ENCODE results near the gene CDH24. TPM values are rescaled to one million over a fixed set of nuclear protein-coding genes. Genes with fewer than 3 reads are reported as not detected.
"Not testable (repeated sequence)": the region's sequence is repeated elsewhere in the genome, so short reads cannot be mapped to it uniquely, and the experiment has no call there.

CDH24 gene
- total RNA-seq, 1 experiment from 2014 or later = 2.9 TPM

DNA sequence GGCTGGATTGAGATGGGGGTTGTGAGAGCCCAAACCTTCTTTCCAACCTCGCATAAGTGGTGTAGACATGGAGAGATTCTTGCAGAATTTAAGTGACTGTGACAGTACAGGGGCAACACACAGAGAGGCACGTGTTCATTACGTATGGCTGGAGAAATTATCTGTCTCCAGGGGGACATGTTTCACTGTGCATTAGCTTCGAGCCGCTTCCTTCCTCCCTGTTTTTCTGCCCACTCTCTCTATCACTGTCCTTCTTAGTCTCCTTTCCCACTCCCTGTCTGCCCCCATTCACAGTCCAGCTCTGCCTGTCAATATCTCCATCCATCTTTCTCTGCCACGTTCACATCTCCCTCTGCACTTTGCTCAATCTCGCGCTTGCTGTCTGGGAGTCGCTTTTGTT, 35.9 kb downstream of the CDH24 start:
- no peak for DNase-seq (ENCODE audit: low spot score)

GRCh38 chr14:23020143-23021128, 36.9 kb downstream of the CDH24 start:
- DNase-seq (ENCODE audit: low spot score) = no peak

DNA sequence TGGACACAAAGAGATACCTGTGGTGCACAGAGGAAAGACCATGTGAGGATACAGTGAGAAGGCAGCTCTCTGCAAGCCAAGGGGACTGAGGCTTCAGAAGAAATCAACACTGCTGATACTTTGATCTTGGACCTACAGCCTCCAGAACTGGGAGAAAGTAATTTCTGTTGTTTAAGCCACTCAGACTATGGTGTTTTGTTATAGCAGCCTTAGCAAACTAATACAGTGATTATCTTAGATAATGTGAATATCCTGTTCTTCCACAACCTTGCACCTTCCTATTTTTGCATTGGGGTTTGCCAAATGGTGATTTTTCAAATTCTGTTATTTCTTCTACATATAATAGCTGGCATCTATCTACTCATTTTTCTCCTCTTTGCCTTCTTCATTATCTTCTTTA, 39.2 kb downstream of the CDH24 start:
- DNase-seq (ENCODE audit: low spot score) = no peak

GRCh38 chr14:23017091-23017490, 40.2 kb downstream of the CDH24 start:
- DNase-seq (ENCODE audit: low spot score) = no peak

- DNase-seq (ENCODE audit: low spot score) = no peak
Observed at GRCh38 chr14:23015618-23016017, 41.7 kb downstream of the CDH24 start.

DNA sequence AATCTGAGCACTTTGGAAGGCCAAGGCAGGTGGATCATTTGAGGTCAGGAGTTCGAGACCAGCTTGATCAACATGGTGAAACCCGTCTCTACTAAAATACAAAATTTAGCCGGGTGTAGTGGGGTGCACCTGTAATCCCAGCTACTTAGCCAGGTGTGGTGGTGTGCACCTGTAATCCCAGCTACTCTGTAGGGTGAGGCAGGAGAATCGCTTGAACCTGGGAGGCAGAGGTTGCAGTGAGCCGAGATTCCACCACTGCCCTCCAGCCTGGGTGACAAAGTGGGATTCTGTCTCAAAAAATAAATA, 43.6 kb downstream of the CDH24 start:
- DNase-seq (ENCODE audit: low spot score) = not testable (repeated sequence)

DNA sequence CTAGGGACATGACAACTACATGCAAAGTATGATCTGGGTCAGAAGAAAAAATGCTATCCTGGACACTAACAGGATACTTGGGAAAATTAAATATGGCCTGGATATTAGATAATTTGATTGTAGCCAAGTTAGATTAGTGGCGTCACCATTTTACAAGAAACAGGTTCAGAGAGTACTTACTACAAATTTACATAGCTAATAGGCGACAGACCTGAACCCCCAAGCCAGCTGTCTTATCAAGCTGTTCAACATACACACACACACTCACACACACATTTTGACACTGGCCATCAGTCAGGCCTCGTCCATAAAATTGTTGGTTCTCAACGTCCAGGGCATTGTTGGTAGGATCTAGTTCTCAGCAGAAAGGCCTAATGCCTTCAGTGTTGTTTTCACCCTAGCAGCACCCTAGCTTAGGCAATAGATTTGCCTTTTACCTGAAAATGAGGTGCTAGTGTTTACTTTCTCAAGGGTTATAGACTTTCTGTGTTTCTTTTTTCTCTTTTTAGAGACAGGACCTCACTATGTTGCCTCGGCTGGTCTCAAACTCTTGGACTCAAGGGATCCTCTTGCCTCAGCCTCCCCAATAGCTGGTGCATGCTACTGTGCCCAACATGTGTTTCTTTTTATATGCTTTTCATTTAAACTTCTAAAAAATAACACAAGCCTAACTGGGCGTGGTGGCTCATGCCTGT, 44.1 kb downstream of the CDH24 start:
- DNase-seq (ENCODE audit: low spot score) = no peak

DNA sequence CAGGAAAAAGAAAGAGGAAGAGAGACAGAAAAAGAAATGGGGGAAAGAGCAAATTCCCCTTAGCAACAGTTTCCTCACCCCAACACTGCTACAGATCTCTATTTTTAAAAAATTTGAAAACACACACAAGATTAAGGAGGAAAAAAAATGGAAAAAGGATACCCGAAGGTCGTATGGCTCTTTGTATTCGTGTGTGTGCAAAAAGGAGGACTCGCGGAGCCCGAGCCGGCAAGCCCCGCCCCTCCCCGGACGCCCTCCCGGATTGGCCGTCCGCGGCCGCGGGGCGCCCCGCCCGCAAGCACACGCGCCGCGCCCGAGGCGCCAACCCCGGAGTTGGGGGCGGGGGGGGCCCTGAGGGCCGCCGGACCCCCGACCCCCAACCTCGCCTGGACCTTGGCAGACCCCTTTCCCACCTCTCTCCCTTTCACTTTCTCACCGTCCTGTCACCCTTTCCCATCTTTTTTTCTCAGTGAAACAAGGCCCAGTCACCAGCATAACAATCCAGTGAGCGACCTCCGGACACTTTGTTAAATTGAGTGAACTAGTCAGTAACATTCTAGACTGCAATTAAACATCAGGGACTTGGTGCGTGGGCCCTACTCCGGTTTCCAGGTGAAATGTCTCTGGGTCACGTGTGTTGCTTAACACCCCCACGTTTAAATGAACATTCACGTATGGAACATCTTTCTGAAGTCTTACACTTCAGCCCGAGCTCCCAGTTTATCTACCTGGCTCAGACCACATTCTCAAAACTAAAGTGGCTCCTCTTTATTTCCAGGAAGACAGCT, 47.2 kb downstream of the CDH24 start, which contains the start of gene C14orf93:
TSS of gene C14orf93 (minus strand) at position 205 of the 788 bp plus-strand sequence. CDS start 11,120 bp downstream, outside the sequence.
- DNase-seq (ENCODE audit: low spot score) = peak; percentile 53

DNA sequence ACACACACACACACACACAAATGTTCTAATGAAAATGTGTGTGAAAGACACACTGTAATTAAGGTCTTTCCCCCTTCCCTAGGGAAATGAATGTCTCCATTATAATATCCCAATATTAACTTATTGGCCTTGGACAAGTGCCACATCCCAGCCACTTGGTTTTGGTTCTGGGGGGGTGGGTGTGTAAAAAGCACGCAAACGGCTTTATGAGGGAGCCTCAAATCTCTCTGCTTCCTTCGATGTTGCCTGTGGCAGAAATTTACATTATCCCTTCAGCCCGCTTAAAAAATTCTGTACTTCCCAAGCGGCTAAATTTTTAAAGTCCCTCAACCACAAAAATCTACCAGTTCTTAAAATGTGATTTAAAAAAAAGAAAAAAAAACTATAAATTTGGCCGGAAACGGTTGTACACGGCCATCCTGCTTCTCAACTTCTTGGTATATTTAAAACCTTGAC, 47.8 kb downstream of the CDH24 start:
- no peak for DNase-seq (ENCODE audit: low spot score)

GRCh38 chr14:23008831-23009230, 48.5 kb downstream of the CDH24 start:
- DNase-seq (ENCODE audit: low spot score) = peak; percentile 27

DNA sequence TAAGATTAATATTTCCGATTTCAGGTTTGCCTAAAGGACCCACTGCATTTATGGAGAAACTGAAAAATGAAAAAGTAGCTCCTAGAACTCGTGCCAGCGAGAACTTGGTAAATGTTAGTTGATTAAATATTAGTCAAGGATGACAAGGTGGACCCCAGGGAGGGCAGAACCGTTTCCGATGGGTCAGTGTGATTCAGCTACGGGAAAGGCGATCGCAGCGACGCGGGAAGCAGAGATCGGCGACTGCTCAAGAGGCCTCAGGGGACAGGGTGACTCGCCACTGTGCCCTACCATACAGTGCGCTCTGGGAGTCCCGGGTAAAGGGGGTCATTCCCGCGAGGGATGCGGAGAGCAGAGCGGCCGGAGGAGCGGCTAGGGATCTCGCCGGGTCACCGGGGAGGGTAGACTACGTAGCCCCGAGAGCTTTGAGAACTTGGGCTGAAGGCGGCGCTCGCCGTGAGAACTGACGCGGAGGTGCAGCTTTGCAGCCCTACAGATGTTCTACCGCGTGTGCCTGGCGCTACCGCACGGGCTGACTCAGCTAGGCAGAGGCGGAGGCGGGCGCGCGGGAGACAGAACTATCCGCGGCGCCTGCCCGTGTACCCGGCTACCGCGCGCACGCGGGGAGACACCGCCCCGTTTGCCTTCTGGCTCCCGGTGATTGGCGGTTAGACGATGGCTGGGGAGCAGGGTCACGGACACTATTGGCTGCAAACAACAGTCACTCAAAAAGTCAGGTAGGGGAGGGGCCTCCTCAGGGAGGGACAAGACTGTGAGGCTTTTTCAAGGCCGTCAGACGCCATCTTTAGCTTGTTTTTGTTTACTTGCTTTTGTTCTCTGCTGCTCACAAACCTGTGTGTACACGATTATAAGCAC, 50.5 kb downstream of the CDH24 start:
- peak; percentile 98 for DNase-seq (ENCODE audit: low spot score)

DNA sequence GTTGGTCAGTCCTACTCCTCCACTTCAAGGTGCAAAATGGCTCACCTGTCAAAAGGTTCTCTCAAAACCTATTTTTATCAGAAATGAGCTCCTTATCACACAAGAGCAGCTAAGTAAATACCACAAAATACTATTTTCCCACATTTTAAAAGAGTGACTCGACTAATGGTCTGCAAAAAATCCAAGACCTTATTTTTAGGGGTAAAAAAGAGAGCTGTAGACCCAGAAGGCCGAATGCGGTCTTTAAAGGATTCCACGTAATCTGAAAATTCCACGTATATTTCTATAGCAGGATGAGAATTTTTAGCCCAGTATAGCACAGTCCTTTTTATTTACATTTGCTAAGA, 51.2 kb downstream of the CDH24 start:
- DNase-seq (ENCODE audit: low spot score) = no peak

GRCh38 chr14:23005451-23006187, 51.7 kb downstream of the CDH24 start:
- no peak for DNase-seq (ENCODE audit: low spot score)

GRCh38 chr14:23004274-23004673, 53.0 kb downstream of the CDH24 start:
- DNase-seq (ENCODE audit: low spot score) = not testable (repeated sequence)

GRCh38 chr14:23002592-23002991, 54.7 kb downstream of the CDH24 start:
- no peak for DNase-seq (ENCODE audit: low spot score)

GRCh38 chr14:23000860-23001259, 56.5 kb downstream of the CDH24 start:
- DNase-seq (ENCODE audit: low spot score) = no peak

- no peak for DNase-seq (ENCODE audit: low spot score)
Observed at GRCh38 chr14:22998329-22999012, 58.8 kb downstream of the CDH24 start.

DNA sequence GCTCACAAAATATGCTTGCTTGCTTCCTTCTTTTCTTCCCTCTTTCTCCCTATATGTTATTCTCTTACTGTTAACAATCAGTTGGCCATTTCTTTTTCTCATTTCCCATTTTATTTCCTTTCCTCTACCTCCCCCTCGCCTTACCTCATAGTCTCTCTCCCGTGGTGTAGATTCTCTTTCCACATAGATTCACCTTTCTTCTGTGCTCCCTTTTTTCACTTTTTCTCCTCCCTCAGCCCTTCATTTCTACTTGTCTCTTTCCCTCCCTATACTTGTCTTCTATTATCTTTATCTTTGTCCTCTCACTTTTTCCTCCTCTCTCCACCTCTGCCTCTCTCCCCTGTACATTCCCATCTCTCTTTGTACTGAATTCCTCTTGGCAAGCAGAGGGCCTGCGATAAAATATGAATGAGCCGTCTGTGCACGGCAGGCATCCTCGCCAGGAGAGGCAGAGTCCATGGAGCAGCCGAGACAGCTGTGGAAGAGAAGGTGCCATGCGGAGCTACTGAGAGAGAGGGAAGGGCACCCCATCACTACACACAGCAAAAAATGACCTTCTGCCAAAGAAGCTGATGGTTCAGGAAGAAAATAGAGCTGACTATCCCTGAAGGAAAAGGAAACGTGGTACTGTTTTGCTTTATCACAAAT, 59.5 kb downstream of the CDH24 start:
- no peak for DNase-seq (ENCODE audit: low spot score)

All from H4 (cell line).